Endodermal cell (in vitro differentiated cells): Measurements from ENCODE around the gene SCNN1A. TPM values are rescaled to one million over a fixed set of nuclear protein-coding genes. Genes with fewer than 3 reads are reported as not detected.

Source experiments
- DNase-seq: peaks from one replicate; pipeline ENCODE4 v3.0.0-alpha.2; 2017
- H3K27ac ChIP-seq: 2 replicates; pipeline ENCODE4 v1.5.1; 2013; ENCODE audit warnings: mild to moderate bottlenecking, low read depth, low read length, moderate library complexity
- H3K27me3 ChIP-seq: 2 replicates; pipeline ENCODE4 v1.6.1; 2013; ENCODE audit warnings: mild to moderate bottlenecking, low read length, moderate library complexity; ENCODE audit not compliant: insufficient read depth, control insufficient read depth, poor library complexity, severe bottlenecking
- H3K36me3 ChIP-seq: 2 replicates; pipeline ENCODE4 v1.7.0; 2013; ENCODE audit warnings: mild to moderate bottlenecking, low read length, moderate library complexity; ENCODE audit not compliant: control insufficient read depth, insufficient read depth
- H3K4me1 ChIP-seq: one replicate; pipeline ENCODE4 v1.7.0; 2013; ENCODE audit warnings: low read length; ENCODE audit not compliant: control insufficient read depth, insufficient read depth
- H3K4me3 ChIP-seq: 2 replicates; pipeline ENCODE4 v1.5.1; 2013; ENCODE audit warnings: mild to moderate bottlenecking, low read length, moderate library complexity
- H3K9ac ChIP-seq: 2 replicates; pipeline ENCODE4 v1.6.1; 2013; ENCODE audit warnings: mild to moderate bottlenecking, low read length, moderate library complexity; ENCODE audit not compliant: poor library complexity, severe bottlenecking; ENCODE audit errors: extremely low read depth
- H3K9me3 ChIP-seq: 2 replicates; pipeline ENCODE4 v1.6.1; 2013; ENCODE audit warnings: mild to moderate bottlenecking, low read length, moderate library complexity; ENCODE audit not compliant: control insufficient read depth
- H3K27ac Mint-ChIP-seq: 2 replicates; pipeline ENCODE4 v1.8.0; 2020; ENCODE audit warnings: mixed read lengths
- H3K27me3 Mint-ChIP-seq: 2 replicates; pipeline ENCODE4 v1.8.0; 2021; ENCODE audit warnings: mild to moderate bottlenecking, mixed read lengths; ENCODE audit not compliant: insufficient read depth
- H3K36me3 Mint-ChIP-seq: 2 replicates; pipeline ENCODE4 v1.8.0; 2020; ENCODE audit warnings: low read depth, mixed read lengths
- H3K4me1 Mint-ChIP-seq: 2 replicates; pipeline ENCODE4 v1.8.0; 2020; ENCODE audit warnings: mixed read lengths
- H3K4me3 Mint-ChIP-seq: 2 replicates; pipeline ENCODE4 v1.8.0; 2020; ENCODE audit warnings: mild to moderate bottlenecking, moderate library complexity, mixed read lengths
- H3K9me3 Mint-ChIP-seq: 2 replicates; pipeline ENCODE4 v1.8.0; 2020; ENCODE audit warnings: mild to moderate bottlenecking, mixed read lengths
- CTCF ChIP-seq: fragments of 200-600 bp; sonication (generic); conservative IDR thresholded peaks from 2 replicates; pipeline ENCODE4 v1.5.0; 2021; ENCODE audit warnings: antibody characterized with exemption, mild to moderate bottlenecking
- WGBS, 2 experiments: methylation state at CpG; one replicate each; pipeline versions ENCODE4 v1.1.5 to v1.1.7; 2013; ENCODE audit warnings: missing lambda C conversion rate in 2 of 2, mixed read lengths in 1 of 2; ENCODE audit not compliant: insufficient coverage in 1 of 2, insufficient read length in 1 of 2; 5-methylcytosine and 5-hydroxymethylcytosine counted together
- total RNA-seq, 2 donors: library from RNA; stranded (reverse); fragmentation: NEBNext Ultra II Directional in 1 of 2; extraction: Animal tissue kit (Norgen Biotek cat#: 25700) in 1 of 2; gene quantifications; 2 replicates in 1 of 2; 3 replicates in 1 of 2; pipeline ENCODE4 v1.2.1, GENCODE V29; 2021

The SCNN1A gene
- total RNA-seq, 2 donors from 2014 or later = 32.1 to 87.7 TPM

- Mint-ChIP-seq H3K9me3 (no peaks in the 10 kb centered on the region), H3K4me3 (no peak overlapping the region), H3K27me3 (no peaks in the 10 kb centered on the region), H3K36me3 (peaks cover 53% of the 10 kb centered on the region), H3K27ac (peak overlapping the region; percentile 22), H3K4me1 (peaks cover 33% of the 10 kb centered on the region)
- Histone ChIP-seq H3K9ac (no peak overlapping the region), H3K27ac (no peak overlapping the region), H3K4me1 (no peaks in the 10 kb centered on the region), H3K36me3 (no peaks in the 10 kb centered on the region), H3K9me3 (no peaks in the 10 kb centered on the region), H3K4me3 (no peak overlapping the region), H3K27me3 (peaks cover 4% of the 10 kb centered on the region)
- DNase-seq = peak; percentile 55
- no peak for TF ChIP-seq CTCF
- 90 to 100% methylated on average over 6 to 17 of the region's 17 CpGs for WGBS, 2 experiments
Observed at GRCh38 chr12:6315704-6316597, 59.4 kb downstream of the SCNN1A start.

GRCh38 chr12:6315184-6315583 is 60.2 kb downstream of the SCNN1A start:
- no peak overlapping the region for H3K9ac ChIP-seq
- peaks cover 6% of the 10 kb centered on the region for H3K27me3 ChIP-seq
- Mint-ChIP-seq H3K27me3 (no peaks in the 10 kb centered on the region), H3K9me3 (no peaks in the 10 kb centered on the region), H3K4me3 (no peak overlapping the region), H3K36me3 (peaks cover 47% of the 10 kb centered on the region), H3K4me1 (peaks cover 33% of the 10 kb centered on the region), H3K27ac (no peak overlapping the region)
- 93 to 94% methylated on average over 4 to 6 of the region's 6 CpGs for WGBS, 2 experiments
- H3K27ac ChIP-seq = no peak overlapping the region
- TF ChIP-seq CTCF = no peak
- H3K4me3 ChIP-seq = no peak overlapping the region
- H3K36me3 ChIP-seq = no peaks in the 10 kb centered on the region
- no peaks in the 10 kb centered on the region for H3K9me3 ChIP-seq
- H3K4me1 ChIP-seq = no peaks in the 10 kb centered on the region
- DNase-seq = no peak

GRCh38 chr12:6314776-6315175 is 60.6 kb downstream of the SCNN1A start:
- H3K36me3 ChIP-seq = no peaks in the 10 kb centered on the region
- H3K9ac ChIP-seq = no peak overlapping the region
- H3K4me1 ChIP-seq = no peaks in the 10 kb centered on the region
- H3K4me1 Mint-ChIP-seq = peaks cover 33% of the 10 kb centered on the region
- H3K4me3 Mint-ChIP-seq = no peak overlapping the region
- no peak for DNase-seq
- 91 to 100% methylated on average over 7 to 9 of the region's 9 CpGs for WGBS, 2 experiments
- H3K27ac Mint-ChIP-seq = no peak overlapping the region
- no peaks in the 10 kb centered on the region for H3K9me3 Mint-ChIP-seq
- H3K9me3 ChIP-seq = no peaks in the 10 kb centered on the region
- no peak for TF ChIP-seq CTCF
- H3K27ac ChIP-seq = no peak overlapping the region
- peaks cover 2% of the 10 kb centered on the region for H3K27me3 Mint-ChIP-seq
- H3K4me3 ChIP-seq = no peak overlapping the region
- H3K36me3 Mint-ChIP-seq = peaks cover 43% of the 10 kb centered on the region
- peaks cover 6% of the 10 kb centered on the region for H3K27me3 ChIP-seq
